SKM-1 (cell line): Measurements from ENCODE around the gene PDS5B.
A peak's percentile ranks its signal among the peaks of the same experiment; 100 is the strongest.
"Not testable (repeated sequence)": the region's sequence is repeated elsewhere in the genome, so short reads cannot be mapped to it uniquely, and the experiment has no call there.

Experiments
- DNase-seq: peaks from one replicate; lab custom pipeline; 2025; ENCODE audit not compliant: unreplicated experiment; lab: John Stamatoyannopoulos, UW

Gene PDS5B

GRCh38 chr13:32586080-32586900, at the start of gene PDS5B:
Gene PDS5B (plus strand): TSS chr13:32586452. CDS start chr13:32648773, 62,321 bp downstream.
- peak; percentile 80 for DNase-seq

- DNase-seq = no peak
Measured at GRCh38 chr13:32537580-32538142, 48.6 kb upstream of the PDS5B start.

GRCh38 chr13:32538143-32538620, 48.1 kb upstream of the PDS5B start:
- DNase-seq = peak; percentile 40

GRCh38 chr13:32538621-32539246, 47.5 kb upstream of the PDS5B start, which contains the start of gene N4BP2L2:
Gene N4BP2L2 (minus strand): TSS chr13:32538795. CDS start chr13:32537027, 1,768 bp downstream.
- DNase-seq = peak; percentile 92

GRCh38 chr13:32542221-32542620, 44.0 kb upstream of the PDS5B start:
- DNase-seq = no peak

GRCh38 chr13:32545083-32545482, 41.2 kb upstream of the PDS5B start:
- DNase-seq = no peak

- peak; percentile 26 for DNase-seq
Measured at GRCh38 chr13:32548837-32549236, 37.4 kb upstream of the PDS5B start.

GRCh38 chr13:32549788-32550187, 36.5 kb upstream of the PDS5B start:
- DNase-seq = no peak

GRCh38 chr13:32553720-32554119, 32.5 kb upstream of the PDS5B start:
- no peak for DNase-seq

GRCh38 chr13:32555613-32556012, 30.6 kb upstream of the PDS5B start:
- no peak for DNase-seq

- not testable (repeated sequence) for DNase-seq
Measured at GRCh38 chr13:32560842-32561241, 25.4 kb upstream of the PDS5B start.

GRCh38 chr13:32575687-32576086, 10.6 kb upstream of the PDS5B start:
- DNase-seq = not testable (repeated sequence)

GRCh38 chr13:32577032-32577431, 9.2 kb upstream of the PDS5B start:
- DNase-seq = no peak

GRCh38 chr13:32581177-32581786, 5.0 kb upstream of the PDS5B start:
- DNase-seq = peak; percentile 39

- DNase-seq = no peak
Measured at GRCh38 chr13:32582281-32582680, 4.0 kb upstream of the PDS5B start.

- DNase-seq = no peak
Measured at GRCh38 chr13:32582991-32583390, 3.3 kb upstream of the PDS5B start.

- no peak for DNase-seq
Measured at GRCh38 chr13:32585550-32586079, 637 bp upstream of the PDS5B start.

- DNase-seq = no peak
Measured at GRCh38 chr13:32587011-32587810, 959 bp downstream of the PDS5B start.

GRCh38 chr13:32587811-32588170, 1.5 kb downstream of the PDS5B start:
- DNase-seq = peak; percentile 33

- no peak for DNase-seq
Measured at GRCh38 chr13:32588736-32589135, 2.5 kb downstream of the PDS5B start.
